CD4-positive, alpha-beta T cell treated with Interleukin-4 for 1 hour (primary cell): Measurements from ENCODE around the gene DAND5.
A peak's percentile ranks its signal among the peaks of the same experiment; 100 is the strongest.
"Not testable (repeated sequence)": the region's sequence is repeated elsewhere in the genome, so short reads cannot be mapped to it uniquely, and the experiment has no call there.

Source experiments
- DNase-seq, 2 donors: peaks; one replicate each; pipeline ENCODE4 v3.0.0-alpha.2; 2020 to 2022

The DAND5 gene

DNA sequence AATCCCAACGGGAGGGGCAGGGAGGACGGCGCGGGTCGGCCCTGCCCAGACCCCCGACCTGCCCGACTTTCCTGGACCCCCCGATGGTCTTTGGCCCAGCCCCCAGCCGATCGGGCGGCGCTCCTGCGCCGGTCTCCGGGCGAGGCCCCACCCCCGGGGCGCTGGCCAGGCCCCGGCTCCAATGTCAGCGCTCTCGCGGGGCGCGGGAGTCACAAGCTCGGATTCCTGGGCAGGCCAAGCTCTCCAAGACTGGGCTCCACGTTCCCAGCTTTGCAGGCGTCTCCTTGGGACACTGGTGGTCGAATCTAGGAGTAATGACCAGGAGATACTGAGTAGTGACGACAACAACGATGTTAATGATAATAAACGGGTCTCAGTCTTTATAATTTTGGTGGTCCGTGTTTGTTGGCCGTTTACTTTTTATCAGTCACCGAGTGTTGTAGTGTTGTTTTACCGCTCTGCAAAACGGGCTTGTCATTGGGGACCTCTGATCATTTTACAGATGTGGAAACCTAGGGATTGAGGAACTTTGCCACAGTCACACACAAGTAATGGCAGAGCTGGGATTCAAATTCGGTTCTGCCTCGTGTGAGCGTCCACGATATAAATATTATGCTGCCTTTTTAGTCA, 23.2 kb upstream of the DAND5 start:
- DNase-seq: peak; percentile 42 to 51

DNA sequence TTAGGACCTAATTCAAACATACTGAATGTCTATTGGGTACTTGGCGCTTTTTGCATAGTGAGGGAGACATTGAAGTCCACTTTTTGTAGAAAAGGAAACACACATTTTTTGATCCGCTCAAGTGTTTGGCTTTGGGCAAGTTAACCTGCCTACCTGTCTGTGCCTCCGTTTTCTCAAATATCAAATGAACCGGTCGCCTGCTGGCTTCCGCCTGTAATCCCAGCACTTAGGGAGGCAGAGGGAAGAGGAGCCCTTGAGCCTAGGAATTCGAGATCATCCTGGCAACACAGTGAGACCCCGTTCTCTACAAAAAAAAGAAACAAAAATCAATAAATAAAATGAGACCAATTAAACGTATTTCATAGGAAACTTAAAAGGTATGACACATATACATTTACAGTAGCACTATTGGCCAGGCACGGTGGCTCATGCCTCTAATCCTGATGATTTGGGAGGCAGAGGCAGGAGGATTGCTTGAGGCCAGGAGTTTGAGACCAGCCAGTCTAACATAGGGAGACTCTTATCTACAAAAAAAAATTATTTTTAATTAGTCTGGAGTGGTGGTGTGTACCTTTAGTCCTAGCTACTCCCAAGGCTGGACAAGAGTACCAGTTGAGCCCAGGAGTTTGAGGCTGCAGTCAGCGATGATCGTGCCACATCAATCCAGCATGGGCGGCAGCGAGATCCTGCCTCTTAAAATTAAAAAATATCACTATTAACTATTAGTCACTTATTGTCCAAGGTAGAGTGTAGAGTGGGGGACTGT, 22.5 kb upstream of the DAND5 start:
- DNase-seq: no peak

DNA sequence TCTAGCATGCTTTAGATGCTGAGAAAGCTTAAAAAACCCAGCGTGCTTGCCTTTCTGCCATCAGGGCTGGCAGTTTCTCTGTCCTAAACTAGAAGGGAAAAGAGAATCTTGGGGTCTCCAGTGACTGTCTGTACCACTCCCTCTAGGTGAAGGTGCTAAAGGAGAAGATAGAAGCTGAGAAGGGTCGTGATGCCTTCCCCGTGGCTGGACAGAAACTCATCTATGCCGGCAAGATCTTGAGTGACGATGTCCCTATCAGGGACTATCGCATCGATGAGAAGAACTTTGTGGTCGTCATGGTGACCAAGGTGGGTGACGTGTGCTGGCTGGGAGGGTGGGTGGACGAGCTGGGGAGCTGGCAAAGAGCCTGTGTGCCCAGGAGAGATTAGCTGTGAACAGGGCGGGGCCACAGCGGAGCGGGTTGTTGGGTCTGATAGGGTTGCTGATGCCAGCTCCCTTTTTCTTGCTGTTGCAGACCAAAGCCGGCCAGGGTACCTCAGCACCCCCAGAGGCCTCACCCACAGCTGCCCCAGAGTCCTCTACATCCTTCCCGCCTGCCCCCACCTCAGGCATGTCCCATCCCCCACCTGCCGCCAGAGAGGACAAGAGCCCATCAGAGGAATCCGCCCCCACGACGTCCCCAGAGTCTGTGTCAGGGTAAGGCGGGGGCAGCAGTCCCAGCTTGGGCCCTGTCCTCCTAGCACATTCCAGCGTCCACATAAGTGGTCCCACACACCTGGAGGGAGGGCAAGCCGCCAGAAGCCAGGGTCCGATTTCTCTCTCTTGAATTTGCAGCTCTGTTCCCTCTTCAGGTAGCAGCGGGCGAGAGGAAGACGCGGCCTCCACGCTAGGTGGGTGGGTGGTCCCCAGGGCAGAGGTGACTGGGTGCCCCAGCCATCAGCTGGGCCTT, 21.4 kb upstream of the DAND5 start:
- no peak for DNase-seq

DNA sequence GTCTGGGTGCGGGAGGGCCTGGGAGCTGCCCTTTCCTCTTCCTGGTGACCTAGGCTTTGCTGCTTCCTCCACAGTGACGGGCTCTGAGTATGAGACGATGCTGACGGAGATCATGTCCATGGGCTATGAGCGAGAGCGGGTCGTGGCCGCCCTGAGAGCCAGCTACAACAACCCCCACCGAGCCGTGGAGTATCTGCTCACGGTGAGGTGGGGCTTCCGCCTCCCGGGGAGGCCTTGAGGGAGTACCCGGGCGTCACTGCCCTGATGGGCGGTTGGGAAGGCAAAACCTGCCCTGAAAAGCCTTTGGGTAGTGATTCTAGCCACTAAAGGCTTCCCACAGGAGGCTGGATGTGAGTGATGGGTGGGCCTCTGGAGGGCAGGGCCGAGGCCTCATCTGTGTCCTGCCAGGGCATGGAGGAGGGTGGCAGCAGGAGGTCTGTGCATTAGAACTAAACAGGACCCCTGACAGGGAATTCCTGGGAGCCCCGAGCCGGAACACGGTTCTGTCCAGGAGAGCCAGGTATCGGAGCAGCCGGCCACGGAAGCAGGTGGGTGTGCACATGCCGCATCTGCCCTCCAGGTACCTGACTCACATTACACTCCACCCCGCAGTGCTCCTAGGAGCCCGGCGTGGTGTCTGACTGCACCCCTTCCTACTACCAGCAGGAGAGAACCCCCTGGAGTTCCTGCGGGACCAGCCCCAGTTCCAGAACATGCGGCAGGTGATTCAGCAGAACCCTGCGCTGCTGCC, 20.6 kb upstream of the DAND5 start:
- no peak for DNase-seq

DNA sequence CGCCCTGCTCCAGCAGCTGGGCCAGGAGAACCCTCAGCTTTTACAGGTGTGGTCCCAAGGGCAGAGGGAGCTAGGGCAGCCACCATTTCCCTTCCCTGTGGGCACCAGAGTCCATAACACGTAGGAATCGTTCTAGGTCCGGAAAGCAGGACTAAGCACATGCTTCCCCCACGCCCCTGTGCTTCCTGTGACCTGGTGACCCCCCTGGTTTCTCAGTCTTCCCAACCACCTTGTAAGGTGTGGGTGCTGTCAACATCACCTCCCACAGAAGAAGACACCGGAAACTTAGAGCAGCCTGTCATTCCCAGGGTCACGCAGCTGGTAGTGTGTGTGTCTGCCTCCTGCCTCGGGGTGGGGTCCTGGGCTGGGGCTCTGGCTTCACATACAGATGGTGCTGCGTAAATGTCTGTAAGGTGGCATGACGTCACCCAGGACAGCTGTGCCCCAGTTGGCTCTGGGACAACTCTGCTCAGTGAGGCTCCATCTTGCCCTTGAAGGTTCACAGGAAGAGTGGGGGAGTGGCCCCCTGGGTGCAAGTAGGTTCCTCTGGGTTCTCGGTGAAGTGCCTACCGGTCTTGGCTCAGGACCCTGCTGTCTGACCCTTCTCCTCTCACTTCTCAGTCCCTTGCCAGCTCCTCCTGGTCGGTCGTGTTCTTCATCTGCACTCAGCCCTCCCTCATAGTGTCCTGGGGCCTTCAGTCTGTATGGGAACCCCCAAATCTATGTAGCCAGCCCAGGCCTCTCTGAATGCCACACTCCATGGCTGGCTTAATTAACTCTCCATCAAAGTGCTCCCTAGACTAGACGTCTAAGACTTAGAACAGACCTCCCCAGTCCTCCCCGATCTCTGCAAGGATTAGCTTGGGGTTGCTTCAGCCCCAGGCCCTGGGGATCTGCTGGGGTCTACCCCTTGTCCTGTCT, 19.8 kb upstream of the DAND5 start:
- no peak for DNase-seq

DNA sequence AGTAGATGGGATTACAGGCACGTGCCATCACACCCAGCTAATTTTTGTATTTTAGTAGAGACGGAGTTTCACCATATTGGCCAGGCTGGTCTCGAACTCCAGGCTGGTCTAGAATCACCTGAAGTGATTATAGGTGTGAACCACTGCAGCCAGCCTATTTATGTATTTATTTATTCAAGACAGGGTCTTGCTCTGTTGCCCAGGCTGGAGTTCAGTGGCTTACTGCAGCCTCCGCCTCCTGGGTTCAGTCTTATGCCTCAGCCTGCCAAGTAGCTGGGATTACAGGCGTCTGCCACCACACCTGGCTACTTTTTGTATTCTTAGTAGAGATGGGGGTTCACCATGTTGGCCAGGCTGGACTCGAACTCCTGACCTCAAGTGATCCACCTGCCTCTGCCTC, 17.3 kb upstream of the DAND5 start:
- DNase-seq: not testable (repeated sequence)

DNA sequence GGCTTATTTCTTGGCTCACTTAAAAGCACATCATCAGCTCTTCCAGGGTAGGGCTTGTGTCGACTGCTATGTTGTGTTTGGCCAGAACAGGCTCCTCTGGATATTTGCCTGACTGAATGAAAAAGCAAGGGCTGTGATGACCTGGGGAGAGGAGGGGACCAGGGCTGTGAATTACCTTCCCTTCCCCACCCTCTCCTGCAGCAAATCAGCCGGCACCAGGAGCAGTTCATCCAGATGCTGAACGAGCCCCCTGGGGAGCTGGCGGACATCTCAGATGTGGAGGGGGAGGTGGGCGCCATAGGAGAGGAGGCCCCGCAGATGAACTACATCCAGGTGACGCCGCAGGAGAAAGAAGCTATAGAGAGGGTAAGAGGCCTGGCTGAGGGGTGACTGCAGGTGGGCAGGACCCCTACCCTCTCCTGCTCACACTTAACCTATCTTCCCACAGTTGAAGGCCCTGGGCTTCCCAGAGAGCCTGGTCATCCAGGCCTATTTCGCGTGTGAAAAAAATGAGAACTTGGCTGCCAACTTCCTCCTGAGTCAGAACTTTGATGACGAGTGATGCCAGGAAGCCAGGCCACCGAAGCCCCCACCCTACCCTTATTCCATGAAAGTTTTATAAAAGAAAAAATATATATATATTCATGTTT, 16.8 kb upstream of the DAND5 start:
- DNase-seq: peak in 1 of 2 donors; percentile 52

DNA sequence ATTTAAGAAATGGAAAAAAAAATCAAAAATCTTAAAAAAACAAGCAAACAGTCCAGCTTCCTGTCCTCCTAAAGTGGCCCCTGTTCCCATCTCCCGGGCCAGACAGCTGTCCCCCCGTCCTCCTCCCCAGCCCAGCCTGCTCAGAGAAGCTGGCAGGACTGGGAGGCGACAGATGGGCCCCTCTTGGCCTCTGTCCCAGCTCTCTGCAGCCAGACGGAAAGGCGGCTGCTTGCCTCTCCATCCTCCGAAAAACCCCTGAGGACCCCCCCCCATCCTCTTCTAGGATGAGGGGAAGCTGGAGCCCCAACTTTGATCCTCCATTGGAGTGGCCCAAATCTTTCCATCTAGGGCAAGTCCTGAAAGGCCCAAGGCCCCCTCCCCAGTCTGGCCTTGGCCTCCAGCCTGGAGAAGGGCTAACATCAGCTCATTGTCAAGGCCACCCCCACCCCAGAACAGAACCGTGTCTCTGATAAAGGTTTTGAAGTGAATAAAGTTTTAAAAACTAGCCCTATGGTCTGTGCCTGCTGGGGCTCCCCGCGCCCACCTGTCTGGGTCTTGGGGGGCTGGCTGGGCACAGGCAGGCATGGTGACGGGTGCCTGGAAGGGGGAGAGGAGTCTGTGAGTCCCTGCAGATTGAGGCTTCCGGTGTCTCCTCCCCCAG, 16.1 kb upstream of the DAND5 start:
- no peak for DNase-seq

DNA sequence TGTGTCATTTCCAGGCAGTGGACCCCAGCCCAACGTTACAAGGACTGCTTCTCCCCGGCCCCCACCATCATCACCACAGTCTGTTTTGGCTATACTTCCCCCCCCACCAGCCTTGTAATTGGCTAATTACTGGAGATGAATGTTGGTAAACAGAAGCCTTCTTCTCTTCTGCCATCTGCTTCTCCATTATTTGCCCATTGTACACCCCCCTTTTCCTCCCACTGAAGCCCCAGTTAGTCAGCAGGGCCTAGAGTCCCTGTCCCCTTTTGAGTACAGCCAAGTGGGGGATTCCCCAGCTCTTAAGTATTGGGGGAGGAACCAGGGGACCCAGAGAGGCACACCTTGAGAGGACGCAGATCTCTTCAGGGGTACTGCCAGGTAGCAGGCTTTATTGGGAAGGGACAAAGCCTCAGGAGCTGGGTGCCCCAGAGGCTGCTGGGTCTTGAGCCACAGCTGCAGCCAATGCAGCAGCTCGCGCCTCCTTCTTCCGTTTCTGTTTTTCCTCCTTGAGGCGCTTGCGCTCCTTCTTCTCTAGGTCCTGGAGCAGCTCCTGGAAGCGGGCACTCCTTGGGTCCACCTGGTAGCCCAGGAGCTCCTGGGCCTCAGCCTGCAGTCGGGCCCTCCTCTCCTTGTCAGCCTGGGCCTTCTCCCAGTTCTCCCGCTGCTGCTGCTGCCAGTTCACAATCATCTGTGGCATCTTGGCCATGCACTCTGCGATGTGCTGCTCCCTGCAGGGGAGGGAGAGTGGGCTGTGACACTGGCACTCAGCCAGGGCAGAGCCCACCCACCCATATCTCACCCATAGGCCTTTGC, 15.4 kb upstream of the DAND5 start:
- no peak for DNase-seq

DNA sequence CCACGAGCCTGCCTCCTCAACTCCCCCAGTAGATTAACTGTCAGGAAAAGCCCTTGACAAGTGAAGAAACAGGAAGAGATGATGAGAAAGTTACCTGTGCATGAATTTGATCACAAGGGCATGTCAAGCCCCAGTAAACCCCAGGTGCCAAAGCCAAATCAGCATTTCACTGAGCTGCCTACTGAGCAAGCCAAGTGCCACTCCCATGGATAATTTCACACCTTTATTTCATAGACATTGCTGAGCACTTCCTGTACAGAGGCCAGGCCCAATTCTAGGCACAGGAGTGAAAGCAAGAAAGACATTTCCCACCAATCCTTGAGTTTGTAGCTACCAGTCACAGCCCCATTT, 14.8 kb upstream of the DAND5 start:
- DNase-seq: no peak

DNA sequence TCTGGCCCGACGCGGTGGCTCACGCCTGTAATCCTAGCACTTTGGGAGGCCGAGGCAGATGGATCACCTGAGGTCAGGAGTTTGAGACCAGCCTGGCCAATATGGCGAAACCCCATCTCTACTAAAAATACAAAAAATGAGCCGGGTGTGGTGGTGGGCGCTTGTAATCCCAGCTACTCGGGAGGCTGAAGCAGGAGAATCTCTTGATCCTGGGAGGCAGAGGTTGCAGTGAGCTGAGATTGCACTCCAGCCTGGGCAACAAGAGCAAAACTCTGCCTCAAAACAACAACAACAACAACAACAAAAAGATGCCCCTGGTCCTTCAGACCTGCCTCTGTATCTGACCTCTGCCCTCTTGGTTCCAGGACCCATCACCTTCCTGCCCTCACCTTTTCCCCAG, 13.8 kb upstream of the DAND5 start:
- not testable (repeated sequence) for DNase-seq

DNA sequence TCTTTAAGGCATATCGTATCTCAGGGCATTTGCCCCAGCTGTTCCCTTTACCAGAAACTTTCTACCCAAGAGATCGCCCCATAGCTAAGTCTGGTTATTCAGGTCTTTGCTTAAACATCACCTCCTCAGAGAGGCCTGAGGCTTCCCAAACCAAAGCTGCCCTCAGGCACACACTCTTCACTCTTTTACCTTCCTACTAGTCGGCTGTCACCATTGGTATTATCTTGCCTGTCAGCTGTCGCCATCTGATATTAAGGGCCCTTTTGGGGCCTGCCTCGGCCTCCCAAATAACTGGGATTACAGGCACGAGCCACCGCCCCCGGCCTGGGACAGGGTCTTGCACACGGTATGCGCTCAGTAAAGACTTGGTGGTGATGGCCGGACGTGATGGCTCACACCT, 13.4 kb upstream of the DAND5 start:
- DNase-seq: no peak

DNA sequence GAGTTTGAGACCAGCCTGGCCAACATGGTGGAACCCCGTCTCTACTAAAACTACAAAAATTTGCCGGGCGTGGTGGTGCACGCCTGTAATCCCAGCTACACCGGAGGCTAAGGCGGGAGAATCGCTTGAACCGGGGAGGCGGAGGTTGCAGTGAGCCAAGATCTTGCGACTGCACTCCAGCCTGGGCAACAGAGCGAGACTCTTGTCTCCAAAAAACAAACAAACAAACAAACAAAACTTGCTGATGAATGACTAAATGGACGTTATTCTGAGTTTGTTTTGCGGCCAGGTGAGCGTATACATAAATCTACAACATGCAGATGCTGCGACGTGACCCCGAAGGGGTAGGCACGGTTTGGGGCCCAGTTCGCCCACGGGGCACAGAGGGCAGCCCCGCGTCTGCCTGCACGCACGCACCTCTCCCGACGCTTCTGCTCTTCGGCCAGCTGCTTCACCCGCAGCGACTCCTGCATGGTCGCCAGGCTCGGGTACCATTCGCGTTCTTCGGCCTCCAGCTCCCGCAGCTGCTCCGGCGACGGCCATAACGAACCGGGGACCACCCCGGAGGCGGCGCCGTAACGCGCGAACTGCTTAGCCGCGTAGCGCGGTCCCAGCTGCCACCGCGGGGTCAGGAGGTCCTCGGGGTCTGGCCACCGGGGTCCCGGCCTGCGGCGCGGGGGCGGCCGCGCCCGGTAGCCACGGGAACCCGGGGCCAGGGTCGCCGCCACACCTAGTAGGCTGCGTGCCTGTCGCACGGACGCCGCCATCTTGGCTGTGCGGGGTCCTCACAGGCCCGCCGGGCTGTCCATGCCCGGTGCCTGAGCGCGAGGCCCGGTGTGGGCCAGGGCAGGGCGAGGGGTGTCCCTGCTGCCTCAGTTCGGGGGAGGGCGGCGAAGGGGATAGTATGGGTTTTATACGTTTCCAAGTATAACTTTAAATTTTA, 12.7 kb upstream of the DAND5 start, which contains the start of gene GADD45GIP1:
Gene GADD45GIP1, minus strand, starts transcription at position 778 of the 943 bp plus-strand sequence. Its CDS starts 11 bp downstream, at position 767.
- peak; percentile 80 to 82 for DNase-seq

DNA sequence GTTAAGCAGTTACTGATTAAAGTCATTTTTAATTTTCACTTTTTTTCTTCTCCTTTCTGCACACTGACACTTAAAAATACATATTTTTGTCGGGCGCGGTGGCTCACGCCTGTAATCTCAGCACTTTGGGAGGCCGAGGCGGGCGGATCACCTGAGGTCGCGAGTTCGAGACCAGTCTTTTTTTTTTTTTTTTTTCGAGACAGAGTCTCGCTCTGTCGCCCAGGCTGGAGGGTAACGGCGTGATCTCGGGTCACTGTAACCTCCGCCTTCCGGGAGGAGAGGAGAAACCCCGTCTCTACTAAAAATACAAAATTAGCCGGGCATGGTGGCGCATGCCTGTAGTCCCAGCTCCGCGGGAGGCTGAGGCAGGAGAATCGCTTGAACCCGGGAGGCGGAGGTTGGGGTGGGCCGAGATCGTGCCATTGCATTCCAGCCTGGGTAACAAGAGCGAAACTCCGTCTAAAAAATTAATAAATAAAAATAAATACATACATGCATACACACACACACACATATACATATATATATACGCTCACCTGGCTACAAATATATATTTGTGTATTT, 11.9 kb upstream of the DAND5 start:
- not testable (repeated sequence) for DNase-seq

DNA sequence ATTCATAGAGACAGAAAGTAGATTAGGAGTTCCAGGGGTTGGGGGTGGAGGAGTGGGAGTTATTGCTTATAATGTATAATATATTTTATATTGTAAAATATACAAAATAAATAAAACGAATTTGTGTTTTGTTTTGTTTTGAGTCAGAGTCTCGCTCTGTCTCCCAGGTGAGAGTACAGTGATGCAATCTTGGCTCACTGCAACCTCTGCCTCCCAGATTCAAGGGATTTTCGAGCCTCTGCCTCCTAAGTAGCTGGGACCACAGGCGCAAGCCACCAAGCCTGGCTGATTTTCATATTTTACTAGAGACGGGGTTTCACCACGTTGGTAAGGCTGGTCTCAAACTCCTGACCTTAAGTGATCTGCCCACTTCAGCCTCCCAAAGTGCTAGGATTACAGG, 9.9 kb upstream of the DAND5 start:
- DNase-seq: no peak

DNA sequence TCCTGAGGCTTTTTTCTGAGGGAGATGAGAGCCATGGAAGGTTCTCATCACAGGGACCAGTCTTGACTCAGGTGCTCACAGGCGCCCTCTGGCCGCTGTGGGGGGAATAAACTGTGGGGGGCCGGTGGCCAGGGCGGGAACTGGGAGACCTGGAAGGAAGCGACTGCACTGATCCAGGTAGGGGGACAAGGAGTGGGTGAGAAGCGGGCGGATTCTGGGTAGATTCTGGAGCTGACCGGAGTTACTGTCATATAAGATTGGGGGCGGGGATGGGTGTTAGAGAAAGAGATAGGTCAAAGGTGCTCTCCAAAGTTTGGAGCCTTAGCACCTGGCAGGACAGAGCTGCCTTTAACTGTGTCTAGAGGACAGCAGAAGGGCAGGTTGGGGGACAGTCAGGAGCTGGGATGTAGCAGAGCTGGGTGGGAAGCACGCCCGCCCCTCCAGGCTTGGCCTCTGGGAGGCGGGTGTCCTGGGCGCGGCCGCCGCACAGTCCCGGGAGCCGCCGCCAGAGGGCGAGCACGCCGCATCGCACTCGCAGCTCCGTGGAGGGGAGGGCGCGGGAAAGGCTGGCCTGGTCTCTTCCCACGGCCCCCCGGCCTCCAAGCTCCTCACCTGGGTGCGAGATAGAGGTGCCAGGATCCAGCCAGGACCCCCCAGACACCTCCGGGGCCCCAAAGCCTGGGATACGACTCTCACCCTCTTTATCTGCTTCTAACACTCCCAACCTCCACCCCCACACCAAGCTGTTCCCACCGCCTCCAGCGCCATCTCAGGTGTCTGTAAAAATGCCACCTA, 4.2 kb upstream of the DAND5 start:
- peak; percentile 81 to 83 for DNase-seq

DNA sequence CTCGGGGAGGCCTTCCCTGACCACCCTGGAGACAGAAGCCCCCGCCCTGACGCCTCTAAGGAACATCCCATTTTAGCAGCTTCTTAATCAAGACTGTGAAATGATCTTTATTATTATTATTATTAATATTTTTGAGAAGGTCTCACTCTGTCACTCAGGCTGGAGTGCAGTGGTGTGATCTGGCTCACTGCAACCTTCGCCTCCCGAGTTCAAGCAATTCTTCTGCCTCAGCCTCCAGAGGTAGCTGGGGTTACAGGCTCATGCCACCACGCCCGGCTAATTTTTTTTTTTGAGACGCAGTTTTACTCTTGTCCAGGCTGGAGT, 3.6 kb upstream of the DAND5 start:
- no peak for DNase-seq
